ENCODE data around the gene FGF8.

FGF8 gene

DNA sequence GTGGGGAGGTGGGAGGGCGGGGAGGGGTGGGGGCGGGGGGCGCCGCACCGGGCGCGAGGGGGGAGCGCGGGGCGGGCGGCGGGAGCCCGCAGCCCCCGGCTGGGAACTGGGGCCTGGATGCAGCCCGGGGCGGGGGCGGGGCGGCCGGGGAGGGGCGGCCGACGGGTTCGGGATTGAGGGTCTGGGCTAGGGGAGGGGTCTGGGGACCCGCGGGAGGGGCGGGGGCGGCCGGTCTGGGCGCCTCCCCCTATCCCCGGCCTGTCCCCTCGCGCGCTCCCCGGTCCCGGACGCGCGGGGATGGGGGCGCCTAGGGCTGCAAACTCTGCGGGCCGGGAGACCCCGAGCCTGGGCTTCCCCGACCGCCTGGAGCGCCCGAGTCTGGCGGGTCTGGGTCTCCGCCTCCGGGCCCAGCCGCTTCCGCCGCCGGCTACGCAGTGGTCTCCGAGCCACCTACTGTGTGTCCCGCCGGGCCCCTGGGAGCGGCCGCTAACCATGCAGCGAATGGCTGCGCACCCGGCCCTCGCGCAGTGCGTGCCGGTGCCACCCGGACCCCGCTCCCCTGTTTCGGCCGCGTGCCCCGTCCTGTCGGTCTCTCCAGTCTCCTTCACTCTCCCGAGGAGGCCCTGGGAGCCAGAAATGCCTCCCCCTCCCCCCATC, 375 bp upstream of the FGF8 start:
- no peak for DNase-seq

DNA sequence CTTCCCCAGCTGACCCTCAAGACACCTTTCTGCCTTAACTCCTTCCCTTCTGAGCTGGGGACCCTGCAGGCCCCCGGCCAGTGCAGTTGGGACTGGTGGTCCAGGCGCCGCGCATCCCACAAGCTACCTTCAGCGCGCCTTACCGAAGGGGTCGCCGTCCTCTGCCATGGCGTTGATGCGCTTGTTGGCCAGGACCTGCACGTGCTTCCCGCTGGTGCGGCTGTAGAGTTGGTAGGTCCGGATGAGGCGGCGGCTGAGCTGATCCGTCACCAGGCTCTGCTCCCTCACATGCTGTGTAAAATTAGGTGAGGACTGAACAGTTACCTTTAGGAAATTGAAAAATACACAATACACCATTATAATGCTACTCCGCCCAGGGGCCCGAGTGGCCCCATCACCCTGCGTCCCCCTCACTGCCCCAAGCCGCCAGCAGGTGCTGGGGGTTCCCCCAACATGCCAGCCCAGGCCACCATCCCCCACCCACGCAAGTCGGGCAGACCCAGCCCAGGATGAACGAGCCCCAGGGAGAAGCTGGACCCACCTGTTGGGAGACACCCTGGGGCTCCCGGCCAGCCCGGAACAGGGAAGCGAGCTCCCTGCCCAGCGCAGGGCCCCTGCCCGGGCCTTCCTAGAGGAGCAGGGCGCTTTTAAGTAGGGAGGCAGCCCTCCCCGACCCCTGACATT, 1.2 kb downstream of the FGF8 start:
- Histone ChIP-seq H3K27ac (no peak overlapping the region), H3K36me3 (no peaks in the 10 kb centered on the region), H3K4me3 (ENCODE audit: low read depth, low read length) (no peak overlapping the region), H3K27me3 (ENCODE audit: insufficient read depth, low read depth, severe bottlenecking) (peaks cover 6% of the 10 kb centered on the region), H3K9me3 (ENCODE audit: severe bottlenecking) (no peaks in the 10 kb centered on the region)
- DNase-seq, result no peak
- TF ChIP-seq, protein P1, sequence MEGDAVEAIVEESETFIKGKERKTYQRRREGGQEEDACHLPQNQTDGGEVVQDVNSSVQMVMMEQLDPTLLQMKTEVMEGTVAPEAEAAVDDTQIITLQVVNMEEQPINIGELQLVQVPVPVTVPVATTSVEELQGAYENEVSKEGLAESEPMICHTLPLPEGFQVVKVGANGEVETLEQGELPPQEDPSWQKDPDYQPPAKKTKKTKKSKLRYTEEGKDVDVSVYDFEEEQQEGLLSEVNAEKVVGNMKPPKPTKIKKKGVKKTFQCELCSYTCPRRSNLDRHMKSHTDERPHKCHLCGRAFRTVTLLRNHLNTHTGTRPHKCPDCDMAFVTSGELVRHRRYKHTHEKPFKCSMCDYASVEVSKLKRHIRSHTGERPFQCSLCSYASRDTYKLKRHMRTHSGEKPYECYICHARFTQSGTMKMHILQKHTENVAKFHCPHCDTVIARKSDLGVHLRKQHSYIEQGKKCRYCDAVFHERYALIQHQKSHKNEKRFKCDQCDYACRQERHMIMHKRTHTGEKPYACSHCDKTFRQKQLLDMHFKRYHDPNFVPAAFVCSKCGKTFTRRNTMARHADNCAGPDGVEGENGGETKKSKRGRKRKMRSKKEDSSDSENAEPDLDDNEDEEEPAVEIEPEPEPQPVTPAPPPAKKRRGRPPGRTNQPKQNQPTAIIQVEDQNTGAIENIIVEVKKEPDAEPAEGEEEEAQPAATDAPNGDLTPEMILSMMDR (IDR thresholded peaks at IDR 0.05; ENCODE audit: low read depth, low read length), result no peak

More for the DNA sequence above, 375 bp upstream of the FGF8 start:
- no peaks in the 10 kb centered on the region; the same call in 1 of the 2 replicates for H3K36me3 ChIP-seq
- TF ChIP-seq, protein P1 (IDR thresholded peaks at IDR 0.05; ENCODE audit: low read depth, low read length), result no peak
- H3K27me3 ChIP-seq (ENCODE audit: insufficient read depth, low read depth, severe bottlenecking), result peaks cover 6% of the 10 kb centered on the region
- no peaks in the 10 kb centered on the region for H3K9me3 ChIP-seq (ENCODE audit: severe bottlenecking)
- H3K27ac ChIP-seq, result no peak overlapping the region
- no peak overlapping the region for H3K4me3 ChIP-seq (ENCODE audit: low read depth, low read length)

DNA sequence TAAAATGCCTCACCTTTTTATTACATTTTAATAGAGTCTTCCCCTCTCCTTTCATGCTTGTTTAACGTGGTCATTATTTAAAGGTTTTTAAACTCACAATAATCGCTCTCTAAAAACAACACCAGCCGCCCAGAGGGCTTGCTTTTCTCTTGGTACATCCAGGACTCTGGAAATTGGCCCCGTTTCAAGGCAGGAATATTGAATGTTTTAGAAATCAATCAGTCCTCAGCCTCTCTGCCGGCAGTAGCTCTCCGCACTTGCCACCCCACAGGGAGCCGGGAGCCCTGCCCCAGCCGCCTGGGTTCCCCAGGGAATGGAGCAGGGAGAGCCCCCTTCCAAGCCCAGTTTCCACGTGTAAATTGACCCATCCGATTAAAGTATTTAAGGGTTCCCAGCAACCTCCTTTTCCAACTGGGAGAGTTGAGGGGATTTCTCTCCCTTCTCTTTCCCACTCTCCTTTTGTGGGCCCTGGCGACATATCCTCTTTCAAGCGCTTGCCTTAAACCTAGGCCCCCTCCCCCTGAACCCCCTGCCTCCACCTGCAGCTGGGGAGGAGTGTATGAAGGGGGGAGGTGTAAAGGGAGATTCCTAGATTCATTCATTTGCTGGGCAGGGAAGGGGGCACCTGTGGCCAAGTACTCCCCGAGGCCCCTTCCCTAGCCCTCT, 1.9 kb downstream of the FGF8 start:
- no peak for DNase-seq

DNA sequence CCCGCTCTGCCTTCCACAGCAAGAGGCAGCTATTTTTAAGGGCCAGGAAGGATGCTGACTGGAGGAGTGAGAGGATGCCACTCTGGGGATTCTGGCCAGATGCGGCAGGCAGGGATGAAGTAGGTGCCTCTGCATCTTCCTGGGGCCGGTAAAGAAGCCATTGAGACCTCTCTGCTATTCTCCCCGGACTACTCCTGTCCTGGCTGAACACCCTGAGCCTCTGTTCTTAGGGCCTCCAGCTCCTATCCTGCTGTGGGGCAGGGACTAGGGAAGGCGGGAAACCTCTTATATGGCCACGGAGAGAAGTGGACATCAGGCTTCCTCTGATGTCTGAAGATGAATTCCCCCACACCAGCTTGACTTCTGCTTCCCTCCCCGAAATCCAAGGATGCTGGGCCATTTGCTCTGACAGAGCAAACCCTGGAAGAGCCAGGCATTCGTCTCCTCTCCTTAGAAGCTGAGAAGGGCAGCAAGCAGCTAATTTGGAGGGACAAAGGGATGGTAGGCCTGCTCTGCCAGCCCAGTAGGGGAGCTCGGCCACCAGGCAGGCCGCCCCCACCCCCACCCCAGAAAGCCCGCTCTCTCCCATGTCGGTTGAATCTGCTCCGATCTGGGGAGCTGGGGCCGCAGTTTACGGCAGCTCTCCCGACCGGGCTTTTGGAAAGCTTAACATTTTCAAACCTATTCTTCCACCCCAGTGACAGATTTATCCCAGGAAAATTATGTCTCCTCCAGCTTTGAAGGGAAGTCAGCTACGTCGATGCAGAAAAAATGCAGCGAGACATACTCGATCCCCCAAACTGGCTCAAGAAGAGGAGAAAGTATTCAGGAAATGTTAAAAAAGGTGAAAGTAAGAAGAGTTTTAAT, 2.8 kb downstream of the FGF8 start:
- Histone ChIP-seq H3K4me3 (ENCODE audit: low read depth, low read length) (no peak overlapping the region), H3K27ac (no peak overlapping the region), H3K9me3 (ENCODE audit: severe bottlenecking) (no peaks in the 10 kb centered on the region), H3K27me3 (ENCODE audit: insufficient read depth, low read depth, severe bottlenecking) (peaks cover 6% of the 10 kb centered on the region), H3K36me3 (no peaks in the 10 kb centered on the region)
- TF ChIP-seq, protein P1 (IDR thresholded peaks at IDR 0.05; ENCODE audit: low read depth, low read length), result no peak
- DNase-seq, result no peak

More for the DNA sequence above, 1.9 kb downstream of the FGF8 start:
- TF ChIP-seq, protein P1 (IDR thresholded peaks at IDR 0.05; ENCODE audit: low read depth, low read length), result no peak
- Histone ChIP-seq H3K9me3 (ENCODE audit: severe bottlenecking) (no peaks in the 10 kb centered on the region), H3K27ac (no peak overlapping the region), H3K36me3 (no peaks in the 10 kb centered on the region), H3K27me3 (ENCODE audit: insufficient read depth, low read depth, severe bottlenecking) (peaks cover 6% of the 10 kb centered on the region), H3K4me3 (ENCODE audit: low read depth, low read length) (no peak overlapping the region)

DNA sequence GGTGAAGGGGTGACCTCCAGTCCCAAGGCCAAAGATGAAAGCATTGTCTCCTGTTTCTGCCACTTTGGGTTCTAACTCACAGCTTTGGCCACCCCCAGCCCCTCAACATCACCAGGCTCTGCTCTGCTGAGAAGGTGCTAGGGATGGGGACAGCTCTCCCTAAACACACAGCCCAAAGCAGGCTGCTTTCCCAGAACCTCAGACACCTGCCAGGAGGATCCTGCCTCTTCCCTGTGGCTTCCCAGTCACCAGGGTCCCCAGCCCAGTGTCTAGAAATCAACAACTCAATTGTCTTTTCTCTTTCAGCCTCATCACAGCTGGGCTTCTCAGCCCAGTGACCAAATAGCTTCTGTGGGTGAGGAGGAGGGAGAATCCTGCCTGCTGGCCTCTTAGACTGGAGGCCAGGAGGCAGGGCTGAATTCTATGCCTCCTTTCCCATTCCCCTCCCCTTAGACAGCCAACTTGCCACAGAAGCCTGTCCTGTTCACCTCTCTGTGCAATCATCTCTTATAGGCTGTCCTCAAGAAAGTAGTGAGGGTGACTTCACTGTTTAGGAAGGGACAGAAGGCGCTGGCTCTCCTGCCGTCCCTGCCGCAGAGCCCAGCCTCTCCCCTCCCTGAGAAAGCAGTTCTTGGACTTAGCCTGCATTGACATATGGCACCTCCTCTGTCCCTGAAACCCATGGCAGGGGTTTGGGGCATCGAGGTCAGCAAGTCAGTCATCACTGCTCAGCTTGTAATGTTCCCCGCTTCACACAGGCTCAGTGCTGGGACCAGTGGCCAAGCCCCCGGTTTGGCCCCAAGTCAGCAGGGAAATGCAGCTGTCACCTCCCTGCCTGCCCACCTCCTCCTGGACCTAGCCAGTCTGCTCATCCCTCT, 3.7 kb downstream of the FGF8 start:
- Histone ChIP-seq H3K4me3 (ENCODE audit: low read depth, low read length) (no peak overlapping the region), H3K27ac (no peak overlapping the region), H3K9me3 (ENCODE audit: severe bottlenecking) (no peaks in the 10 kb centered on the region), H3K36me3 (no peaks in the 10 kb centered on the region), H3K27me3 (ENCODE audit: insufficient read depth, low read depth, severe bottlenecking) (peaks cover 6% of the 10 kb centered on the region)
- DNase-seq, result peak; percentile 58
- TF ChIP-seq, protein P1 (IDR thresholded peaks at IDR 0.05; ENCODE audit: low read depth, low read length), result no peak

All from WERI-Rb-1 (cell line).